HFFc6 (cell line): ENCODE results near the gene NRXN2. TPM values are rescaled to one million over a fixed set of nuclear protein-coding genes. Genes with fewer than 3 reads are reported as not detected.

Experiments used
- DNase-seq: peaks from one replicate; pipeline ENCODE4 v3.0.0-alpha.2; 2018
- H3K27ac Mint-ChIP-seq: 2 replicates; pipeline ENCODE4 v1.8.0; 2020; ENCODE audit warnings: mild to moderate bottlenecking, mixed read lengths
- H3K27me3 Mint-ChIP-seq: 2 replicates; pipeline ENCODE4 v1.8.0; 2021; ENCODE audit warnings: mild to moderate bottlenecking, moderate library complexity, mixed read lengths; ENCODE audit not compliant: insufficient read depth
- H3K36me3 Mint-ChIP-seq: 2 replicates; pipeline ENCODE4 v1.8.0; 2021; ENCODE audit warnings: low read depth, mixed read lengths
- H3K4me1 Mint-ChIP-seq: 2 replicates; pipeline ENCODE4 v1.8.0; 2020; ENCODE audit warnings: low read depth, mixed read lengths
- H3K4me3 Mint-ChIP-seq: 2 replicates; pipeline ENCODE4 v1.8.0; 2020; ENCODE audit warnings: mild to moderate bottlenecking, moderate library complexity, mixed read lengths
- H3K9me3 Mint-ChIP-seq: 2 replicates; pipeline ENCODE4 v1.8.0; 2020; ENCODE audit warnings: mild to moderate bottlenecking, mixed read lengths
- total RNA-seq, 6 experiments: library from RNA; stranded (reverse); fragmentation: NEBNext Ultra II Directional; extraction: Animal tissue kit (Norgen Biotek cat#: 25700); gene quantifications; 2 replicates in 1 of 6; 3 replicates in 5 of 6; pipeline ENCODE4 v1.2.3, GENCODE V29; 2021
- TF ChIP-seq, protein P1 (sequence below): fragments of 200-600 bp; sonication (generic); IDR thresholded peaks from 2 replicates; pipeline ENCODE4 v1.5.0; 2021; ENCODE audit warnings: antibody characterized with exemption, mild to moderate bottlenecking

NRXN2 gene
- total RNA-seq, 6 experiments from 2014 or later, result 0.14 to 0.51 (median 0.31) TPM; not detected in 1

DNA sequence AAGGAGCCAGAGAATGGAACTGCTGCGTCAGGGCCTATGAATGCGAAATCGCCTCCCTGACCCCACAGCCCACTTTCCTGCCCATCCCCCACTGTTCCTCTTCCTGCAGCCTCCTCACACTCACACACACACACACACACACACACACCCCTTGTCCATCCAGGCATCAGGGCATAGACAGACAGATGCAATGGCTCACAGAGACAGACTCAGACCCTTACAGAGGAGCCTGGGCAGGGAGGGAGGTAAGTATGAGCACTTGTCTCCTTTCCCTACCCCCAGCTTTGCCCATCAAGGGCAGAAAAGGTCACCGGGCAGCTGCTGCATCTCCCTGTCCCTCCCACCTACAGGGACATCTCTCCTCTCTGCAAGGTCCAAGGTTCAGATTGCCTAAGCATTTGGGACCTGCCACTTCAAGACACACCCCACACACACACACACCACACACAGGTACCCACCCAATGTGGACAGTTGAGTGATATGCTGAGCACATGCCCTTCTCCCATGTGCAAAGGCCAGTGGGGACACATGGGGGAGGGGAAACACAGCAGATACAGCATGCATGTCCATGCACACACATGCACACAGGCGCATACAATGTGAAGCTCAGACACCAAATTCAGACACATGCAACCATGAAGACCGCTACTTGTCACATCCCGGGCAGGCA is 2.0 kb upstream of the NRXN2 start:
- Mint-ChIP-seq H3K9me3 (no peaks in the 10 kb centered on the region), H3K27me3 (peaks cover 53% of the 10 kb centered on the region), H3K36me3 (no peaks in the 10 kb centered on the region), H3K4me3 (no peak overlapping the region), H3K27ac (no peak overlapping the region), H3K4me1 (no peaks in the 10 kb centered on the region)
- DNase-seq, result no peak
- TF ChIP-seq, protein P1, sequence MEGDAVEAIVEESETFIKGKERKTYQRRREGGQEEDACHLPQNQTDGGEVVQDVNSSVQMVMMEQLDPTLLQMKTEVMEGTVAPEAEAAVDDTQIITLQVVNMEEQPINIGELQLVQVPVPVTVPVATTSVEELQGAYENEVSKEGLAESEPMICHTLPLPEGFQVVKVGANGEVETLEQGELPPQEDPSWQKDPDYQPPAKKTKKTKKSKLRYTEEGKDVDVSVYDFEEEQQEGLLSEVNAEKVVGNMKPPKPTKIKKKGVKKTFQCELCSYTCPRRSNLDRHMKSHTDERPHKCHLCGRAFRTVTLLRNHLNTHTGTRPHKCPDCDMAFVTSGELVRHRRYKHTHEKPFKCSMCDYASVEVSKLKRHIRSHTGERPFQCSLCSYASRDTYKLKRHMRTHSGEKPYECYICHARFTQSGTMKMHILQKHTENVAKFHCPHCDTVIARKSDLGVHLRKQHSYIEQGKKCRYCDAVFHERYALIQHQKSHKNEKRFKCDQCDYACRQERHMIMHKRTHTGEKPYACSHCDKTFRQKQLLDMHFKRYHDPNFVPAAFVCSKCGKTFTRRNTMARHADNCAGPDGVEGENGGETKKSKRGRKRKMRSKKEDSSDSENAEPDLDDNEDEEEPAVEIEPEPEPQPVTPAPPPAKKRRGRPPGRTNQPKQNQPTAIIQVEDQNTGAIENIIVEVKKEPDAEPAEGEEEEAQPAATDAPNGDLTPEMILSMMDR, result no peak

DNA sequence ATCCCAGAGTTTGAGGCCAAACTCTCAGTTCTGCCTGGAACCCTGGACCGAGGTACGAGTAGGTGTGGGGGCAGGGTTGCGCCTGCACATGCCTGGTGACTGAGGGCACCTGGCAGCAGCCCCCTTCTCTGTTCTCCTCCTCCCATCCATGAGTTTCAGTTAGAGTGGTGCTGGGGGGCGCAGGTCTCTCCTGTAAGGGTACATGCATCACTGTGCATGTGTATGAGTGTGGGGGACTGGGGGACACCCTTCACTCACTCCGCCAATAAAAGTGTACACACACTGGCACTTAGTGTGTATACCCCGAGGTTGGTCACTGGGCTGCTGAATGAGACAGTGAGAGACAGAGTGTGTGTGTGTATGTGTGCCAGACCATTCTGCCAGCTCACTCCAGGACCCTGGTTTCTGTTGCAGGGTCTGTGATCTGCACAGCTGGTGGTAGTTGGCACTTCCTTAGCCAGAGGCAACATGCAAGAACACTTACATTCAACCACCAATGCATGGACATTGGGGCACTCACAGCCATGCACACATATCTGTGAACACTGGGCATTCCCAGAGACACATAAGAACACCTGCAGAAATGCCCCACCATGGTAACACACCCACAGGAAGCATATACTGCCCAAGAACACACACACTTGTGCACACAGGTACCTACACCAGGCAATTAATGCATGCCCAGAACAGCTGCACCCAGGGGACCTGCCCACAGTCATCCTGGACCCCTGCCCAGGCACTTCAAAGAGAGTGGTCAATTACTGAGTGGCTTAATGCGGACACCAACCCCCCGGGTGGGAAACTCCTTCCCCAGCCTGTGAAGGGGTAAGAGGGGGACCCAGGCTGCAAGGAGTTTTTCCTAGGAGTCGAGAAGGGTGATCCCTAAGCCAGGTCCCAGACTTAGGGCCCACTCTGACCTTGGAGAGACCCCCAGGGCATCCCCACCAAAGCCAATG is 1.2 kb upstream of the NRXN2 start:
- Mint-ChIP-seq H3K4me3 (no peak overlapping the region), H3K36me3 (no peaks in the 10 kb centered on the region), H3K4me1 (no peaks in the 10 kb centered on the region), H3K27ac (no peak overlapping the region), H3K9me3 (no peaks in the 10 kb centered on the region), H3K27me3 (peaks cover 53% of the 10 kb centered on the region)
- no peak for DNase-seq
- TF ChIP-seq, protein P1, result no peak

DNA sequence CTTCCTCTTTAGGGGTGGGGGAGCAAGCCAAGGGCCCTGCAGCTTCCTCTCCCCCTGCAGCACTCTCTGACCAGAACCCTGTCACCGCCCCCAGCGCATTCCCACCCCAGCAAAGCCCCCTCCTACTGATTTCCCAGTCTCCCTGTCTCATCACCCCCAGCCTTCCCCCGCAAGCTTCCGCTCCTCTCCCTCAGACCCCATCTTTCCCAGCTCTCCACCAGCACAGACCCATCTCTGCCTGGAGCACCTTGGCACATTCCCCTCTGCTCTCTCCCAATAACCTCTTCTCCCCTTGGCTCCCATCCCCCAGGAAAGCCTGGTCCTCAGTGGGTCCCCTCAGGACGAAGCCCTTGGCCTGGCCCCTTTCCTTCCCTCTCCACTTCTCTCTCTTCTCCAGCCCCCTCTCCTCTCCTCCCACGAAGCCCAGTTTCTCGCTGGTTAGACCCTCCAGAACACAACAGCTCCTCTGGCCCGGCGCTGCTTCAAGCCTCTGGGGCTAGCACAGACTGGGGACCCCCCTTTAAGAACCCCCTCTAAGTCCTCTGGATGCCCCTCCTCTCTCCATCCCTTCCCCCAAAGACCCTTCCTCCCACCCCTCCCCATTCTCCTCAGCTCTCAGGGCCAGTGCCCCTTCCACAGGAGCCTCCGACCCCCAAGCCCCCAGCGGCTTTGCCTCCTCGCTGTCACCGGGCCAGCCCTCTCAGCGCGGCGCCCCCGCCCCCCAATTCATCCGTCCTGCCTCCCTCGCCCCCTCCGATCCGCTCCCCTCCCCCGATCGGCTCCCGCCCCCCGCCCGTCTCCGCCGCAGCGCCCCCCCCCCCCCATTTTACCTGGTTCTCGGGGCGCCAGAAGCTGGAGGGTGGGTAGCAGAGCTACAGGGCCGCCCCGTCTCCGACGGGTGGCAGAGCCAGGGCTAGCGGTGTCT is 594 bp downstream of the NRXN2 start:
- H3K4me1 Mint-ChIP-seq, result no peaks in the 10 kb centered on the region
- no peaks in the 10 kb centered on the region for H3K9me3 Mint-ChIP-seq
- H3K27ac Mint-ChIP-seq, result no peak overlapping the region
- no peak for DNase-seq
- H3K36me3 Mint-ChIP-seq, result no peaks in the 10 kb centered on the region
- peaks cover 55% of the 10 kb centered on the region for H3K27me3 Mint-ChIP-seq
- TF ChIP-seq, protein P1, result no peak
- H3K4me3 Mint-ChIP-seq, result no peak overlapping the region

DNA sequence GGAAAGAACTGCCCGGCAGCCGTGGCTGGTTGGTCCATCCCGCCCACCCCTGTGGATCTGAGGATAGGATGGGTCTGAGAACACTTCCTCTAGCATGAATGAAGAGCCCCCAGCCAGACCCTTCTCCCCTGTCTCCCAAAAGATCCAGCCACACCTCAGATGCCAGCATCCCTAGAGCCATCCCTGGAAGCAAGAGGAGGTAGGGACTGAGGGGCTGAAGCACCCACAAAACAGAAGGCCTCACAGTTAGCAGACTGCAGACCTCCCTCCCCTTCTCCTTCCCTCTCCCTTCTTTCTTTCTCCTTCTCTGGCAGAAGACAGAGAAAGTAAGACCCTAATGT is 1.7 kb downstream of the NRXN2 start:
- Mint-ChIP-seq H3K27ac (no peak overlapping the region), H3K36me3 (no peaks in the 10 kb centered on the region), H3K9me3 (no peaks in the 10 kb centered on the region), H3K4me3 (no peak overlapping the region), H3K4me1 (no peaks in the 10 kb centered on the region), H3K27me3 (peaks cover 59% of the 10 kb centered on the region)
- no peak for DNase-seq
- TF ChIP-seq, protein P1, result no peak

DNA sequence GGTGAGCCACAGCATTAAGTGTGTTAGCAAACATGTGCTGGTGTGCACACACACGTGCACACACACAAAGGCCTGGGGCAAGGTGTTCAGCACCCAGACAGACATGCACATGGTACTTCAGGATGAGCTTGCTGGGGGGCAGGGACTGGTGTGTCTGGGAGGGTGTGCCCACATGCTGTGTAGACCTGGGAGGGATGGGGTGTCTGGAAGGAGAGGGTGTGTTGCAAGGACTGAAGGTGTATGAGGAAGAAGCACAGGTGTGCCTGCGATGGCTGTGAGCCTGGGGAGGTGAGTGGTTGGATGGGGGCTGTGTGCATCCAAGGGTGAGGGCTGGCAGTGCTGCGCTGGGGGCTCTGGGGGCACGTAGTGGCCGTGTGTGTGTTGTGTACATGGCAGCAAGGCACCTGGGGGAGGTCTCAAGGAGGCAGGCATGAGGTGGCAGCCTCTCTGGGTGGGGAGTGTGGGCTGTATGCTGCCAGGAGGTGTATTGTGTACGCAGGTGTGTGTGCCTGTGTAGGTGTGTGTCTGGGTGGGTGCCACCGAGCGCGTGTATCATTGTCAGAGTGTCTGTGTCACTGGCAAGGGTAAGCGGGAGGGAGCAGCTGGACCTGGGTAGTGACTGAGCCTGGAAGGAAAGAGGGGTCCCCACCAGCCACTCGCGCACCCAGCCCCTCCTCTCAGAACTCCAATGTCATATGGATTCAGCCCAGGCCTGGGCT is 2.2 kb downstream of the NRXN2 start:
- no peaks in the 10 kb centered on the region for H3K9me3 Mint-ChIP-seq

More for the DNA sequence above, 2.2 kb downstream of the NRXN2 start:
- no peak overlapping the region for H3K27ac Mint-ChIP-seq
- H3K36me3 Mint-ChIP-seq, result no peaks in the 10 kb centered on the region
- TF ChIP-seq, protein P1, result no peak
- no peak for DNase-seq
- no peak overlapping the region for H3K4me3 Mint-ChIP-seq
- H3K4me1 Mint-ChIP-seq, result no peaks in the 10 kb centered on the region
- H3K27me3 Mint-ChIP-seq, result peaks cover 62% of the 10 kb centered on the region
